Mesenchymal stem cell (in vitro differentiated cells and primary cell): ENCODE measurements around the gene CPD.

Source experiments
- DNase-seq: peaks from one replicate; pipeline ENCODE4 v3.0.0-alpha.2; 2013
- H2AFZ ChIP-seq: one replicate; pipeline ENCODE4 v1.6.1; 2013; ENCODE audit warnings: low read depth, mild to moderate bottlenecking, control low read depth, inconsistent platforms, low read length, moderate library complexity
- H2AK5ac ChIP-seq: 2 replicates; pipeline ENCODE4 v1.6.1; 2013; ENCODE audit warnings: low read length, moderate library complexity, mild to moderate bottlenecking, inconsistent platforms; ENCODE audit not compliant: severe bottlenecking
- H2BK120ac ChIP-seq: one replicate; pipeline ENCODE4 v1.6.1; 2013; ENCODE audit warnings: low read depth, mild to moderate bottlenecking, inconsistent platforms, low read length, moderate library complexity
- H2BK12ac ChIP-seq, 2 experiments: one replicate each; pipeline ENCODE4 v1.6.1; 2013; ENCODE audit warnings: inconsistent platforms in 2 of 2, low read length in 2 of 2, mild to moderate bottlenecking in 2 of 2, moderate library complexity in 2 of 2, control low read depth in 1 of 2
- H2BK15ac ChIP-seq: one replicate; pipeline ENCODE4 v1.6.1; 2013; ENCODE audit warnings: mild to moderate bottlenecking, low read depth, inconsistent platforms; ENCODE audit not compliant: poor library complexity, severe bottlenecking
- H2BK5ac ChIP-seq: 2 replicates; pipeline ENCODE4 v1.6.1; 2013; ENCODE audit warnings: low read depth, mild to moderate bottlenecking, low read length, control low read depth, inconsistent platforms; ENCODE audit not compliant: poor library complexity, severe bottlenecking
- H3K14ac ChIP-seq, 2 experiments: one replicate each; pipeline ENCODE4 v1.6.1; 2013; ENCODE audit warnings: inconsistent platforms in 2 of 2, low read length in 2 of 2, control low read depth in 1 of 2, mild to moderate bottlenecking in 1 of 2, moderate library complexity in 1 of 2
- H3K18ac ChIP-seq, 2 experiments: one replicate each; pipeline ENCODE4 v1.6.1; 2013; ENCODE audit warnings: inconsistent platforms in 2 of 2, low read length in 2 of 2, control low read depth in 1 of 2, low read depth in 1 of 2, mild to moderate bottlenecking in 1 of 2
- H3K23ac ChIP-seq, 2 experiments: one replicate each; pipeline ENCODE4 v1.6.1; 2013; ENCODE audit warnings: inconsistent platforms in 2 of 2, low read length in 2 of 2, mild to moderate bottlenecking in 2 of 2, moderate library complexity in 2 of 2, control low read depth in 1 of 2
- H3K27ac ChIP-seq: 2 replicates; pipeline ENCODE4 v1.5.1; 2013; ENCODE audit warnings: mild to moderate bottlenecking, moderate library complexity, low read length, control low read depth, inconsistent platforms; ENCODE audit not compliant: poor library complexity, severe bottlenecking
- H3K27me3 ChIP-seq, 2 experiments: 2 replicates each; pipeline versions ENCODE4 v1.6.1 to v1.7.0; 2013; ENCODE audit warnings: low read length in 2 of 2, mild to moderate bottlenecking in 2 of 2, moderate library complexity in 2 of 2, control low read depth in 1 of 2, inconsistent platforms in 1 of 2; ENCODE audit not compliant: control insufficient read depth in 1 of 2, insufficient read depth in 1 of 2
- H3K36me3 ChIP-seq, 2 experiments: 2 replicates each; pipeline versions ENCODE4 v1.6.1 to v1.7.0; 2013; ENCODE audit warnings: low read length in 2 of 2, control low read depth in 1 of 2, inconsistent platforms in 1 of 2, low read depth in 1 of 2, mild to moderate bottlenecking in 1 of 2; ENCODE audit not compliant: insufficient read depth in 2 of 2, control insufficient read depth in 1 of 2
- H3K4ac ChIP-seq, 2 experiments: one replicate each; pipeline ENCODE4 v1.6.1; 2013; ENCODE audit warnings: inconsistent platforms in 2 of 2, low read length in 2 of 2, mild to moderate bottlenecking in 2 of 2, moderate library complexity in 2 of 2, control low read depth in 1 of 2, low read depth in 1 of 2
- H3K4me1 ChIP-seq: 2 replicates; pipeline ENCODE4 v1.6.1; 2013; ENCODE audit warnings: low read depth, low read length, control low read depth; ENCODE audit not compliant: control insufficient read depth, insufficient read depth
- H3K4me2 ChIP-seq: 2 replicates; pipeline ENCODE4 v1.6.1; 2013; ENCODE audit warnings: low read length, mild to moderate bottlenecking, inconsistent platforms; ENCODE audit not compliant: poor library complexity, severe bottlenecking
- H3K4me3 ChIP-seq, 2 experiments: 2 replicates each; pipeline versions ENCODE4 v1.5.1 to v1.7.0; 2013; ENCODE audit warnings: low read length in 2 of 2, mild to moderate bottlenecking in 2 of 2, control low read depth in 1 of 2, low read depth in 1 of 2; ENCODE audit not compliant: insufficient read depth in 1 of 2
- H3K79me1 ChIP-seq: replicated peaks from 2 replicates; pipeline ENCODE4 v1.6.1; 2013; ENCODE audit warnings: mild to moderate bottlenecking, control low read depth, low read length, inconsistent platforms; ENCODE audit not compliant: poor library complexity, severe bottlenecking
- H3K9ac ChIP-seq: 2 replicates; pipeline ENCODE4 v1.7.0; 2013; ENCODE audit warnings: mild to moderate bottlenecking, low read length, moderate library complexity
- H3K9me3 ChIP-seq: 2 replicates; pipeline ENCODE4 v1.7.0; 2013; ENCODE audit warnings: mild to moderate bottlenecking, low read length; ENCODE audit not compliant: control insufficient read depth
- H4K8ac ChIP-seq: one replicate; pipeline ENCODE4 v1.6.1; 2013; ENCODE audit warnings: inconsistent platforms, mild to moderate bottlenecking, low read length, moderate library complexity
- H4K91ac ChIP-seq: one replicate; pipeline ENCODE4 v1.6.1; 2013; ENCODE audit warnings: mild to moderate bottlenecking, low read length, inconsistent platforms
- WGBS: methylation state at CpG from one replicate; pipeline ENCODE4 v1.1.7; 2013; ENCODE audit warnings: mixed read lengths; 5-methylcytosine and 5-hydroxymethylcytosine counted together

CPD gene

GRCh38 chr17:30380643-30381339, 2.1 kb downstream of the CPD start:
- Histone ChIP-seq H2BK120ac (no peak overlapping the region), H3K27me3 (no peaks in the 10 kb centered on the region), H3K9ac (peak overlapping the region; percentile 86), H3K9me3 (no peaks in the 10 kb centered on the region), H2AK5ac (no peak overlapping the region), H3K4me1 (peaks cover 12% of the 10 kb centered on the region), H3K4me2 (peak overlapping the region; percentile 59), H2BK5ac (no peak overlapping the region), H3K27ac (no peak overlapping the region), H3K36me3 (peaks cover under 1 to 10% of the 10 kb centered on the region in 2 experiments), H3K18ac (no peak overlapping the region), H2BK15ac (no peak overlapping the region), H3K14ac (no peak overlapping the region), H3K79me1 (peaks cover 22% of the 10 kb centered on the region), H4K91ac (no peak overlapping the region), H3K23ac (no peak overlapping the region), H2BK12ac (no peak overlapping the region), H3K4ac (no peak overlapping the region), H3K4me3 (peak overlapping the region in 1 of 2 experiments; percentile 91), H4K8ac (no peak overlapping the region), H2AFZ (no peak overlapping the region)
- no peak for DNase-seq
- 77% methylated on average over 5 of the region's 7 CpGs for WGBS

- Histone ChIP-seq H2BK5ac (no peak overlapping the region), H3K9me3 (no peaks in the 10 kb centered on the region), H3K4ac (no peak overlapping the region), H4K91ac (no peak overlapping the region), H3K27me3 (no peaks in the 10 kb centered on the region), H4K8ac (no peak overlapping the region), H2BK12ac (no peak overlapping the region), H3K4me2 (no peak overlapping the region), H3K23ac (no peak overlapping the region), H3K27ac (no peak overlapping the region), H3K9ac (peak overlapping the region; percentile 86), H3K36me3 (peaks cover 4 to 15% of the 10 kb centered on the region in 2 experiments), H2BK15ac (no peak overlapping the region), H3K4me3 (peak overlapping the region in 1 of 2 experiments; percentile 91), H3K18ac (no peak overlapping the region), H2BK120ac (no peak overlapping the region), H3K4me1 (peaks cover 12% of the 10 kb centered on the region), H3K14ac (no peak overlapping the region), H3K79me1 (peaks cover 24% of the 10 kb centered on the region), H2AFZ (no peak overlapping the region), H2AK5ac (no peak overlapping the region)
- no peak for DNase-seq
- WGBS = no CpG with 5 or more reads among the region's 2 CpGs
Measured at GRCh38 chr17:30381340-30381659, 2.6 kb downstream of the CPD start.

GRCh38 chr17:30382345-30382744, 3.6 kb downstream of the CPD start:
- DNase-seq = no peak
- Histone ChIP-seq H3K18ac (no peak overlapping the region), H3K4me1 (peaks cover 6% of the 10 kb centered on the region), H2BK15ac (no peak overlapping the region), H4K91ac (no peak overlapping the region), H2BK120ac (no peak overlapping the region), H2BK12ac (no peak overlapping the region), H3K9ac (no peak overlapping the region), H3K27me3 (no peaks in the 10 kb centered on the region), H4K8ac (no peak overlapping the region), H3K9me3 (no peaks in the 10 kb centered on the region), H3K36me3 (peaks cover 4 to 25% of the 10 kb centered on the region in 2 experiments), H2AFZ (no peak overlapping the region), H3K14ac (no peak overlapping the region), H3K4me2 (no peak overlapping the region), H3K27ac (no peak overlapping the region), H3K23ac (no peak overlapping the region), H3K4ac (no peak overlapping the region), H2AK5ac (no peak overlapping the region), H3K79me1 (peaks cover 24% of the 10 kb centered on the region), H2BK5ac (no peak overlapping the region), H3K4me3 (peak overlapping the region in 1 of 2 experiments; percentile 34)
- WGBS = 80% methylated on average over 1 of the region's 1 CpG

GRCh38 chr17:30388321-30389179, 9.8 kb downstream of the CPD start:
- Histone ChIP-seq H2BK5ac (no peak overlapping the region), H3K9me3 (no peaks in the 10 kb centered on the region), H3K79me1 (peaks cover 28% of the 10 kb centered on the region), H3K4me1 (peaks cover 4% of the 10 kb centered on the region), H2BK120ac (no peak overlapping the region), H3K9ac (peak overlapping the region; percentile 70), H3K27ac (no peak overlapping the region), H4K8ac (no peak overlapping the region), H3K4me2 (no peak overlapping the region), H3K23ac (no peak overlapping the region), H3K18ac (no peak overlapping the region), H3K14ac (no peak overlapping the region), H2BK15ac (no peak overlapping the region), H3K36me3 (peaks cover 24 to 61% of the 10 kb centered on the region in 2 experiments), H2AK5ac (no peak overlapping the region), H2AFZ (no peak overlapping the region), H3K27me3 (no peaks in the 10 kb centered on the region), H4K91ac (peak overlapping the region; percentile 27), H2BK12ac (no peak overlapping the region), H3K4me3 (no peak overlapping the region), H3K4ac (no peak overlapping the region)
- 96% methylated on average over 34 of the region's 35 CpGs for WGBS
- DNase-seq = no peak
